AG04449 (cell line): ENCODE measurements around the gene TP53I3.

Source experiments
- CTCF ChIA-PET: fragments of 350-600 bp; formaldehyde crosslinking; extraction: SDS; loops from one replicate; lab custom pipeline; 2021; ENCODE audit warnings: antibody characterized with exemption; lab: Yijun Ruan, JAX
- POLR2A ChIA-PET: fragments of 400-600, 350-600 bp; formaldehyde crosslinking; extraction: SDS; loops from one replicate; lab custom pipeline; 2020; ENCODE audit warnings: antibody characterized with exemption, inconsistent platforms; lab: Yijun Ruan, JAX
- DNase-seq: peaks from one replicate; pipeline ENCODE4 v3.0.0-alpha.2; 2010; ENCODE audit warnings: low read depth, low spot score
- H3K4me3 ChIP-seq: 2 replicates; pipeline ENCODE4 v1.5.1; 2011; ENCODE audit warnings: low read depth, mild to moderate bottlenecking, control low read depth, low read length
- TF ChIP-seq, protein P1 (sequence below): IDR thresholded peaks from one replicate; pipeline ENCODE4 v1.5.1; 2011; ENCODE audit warnings: mild to moderate bottlenecking, moderate library complexity, low read length, control low read depth, inconsistent platforms; ENCODE audit not compliant: insufficient read depth; ENCODE audit errors: missing control alignments

The TP53I3 gene

DNA sequence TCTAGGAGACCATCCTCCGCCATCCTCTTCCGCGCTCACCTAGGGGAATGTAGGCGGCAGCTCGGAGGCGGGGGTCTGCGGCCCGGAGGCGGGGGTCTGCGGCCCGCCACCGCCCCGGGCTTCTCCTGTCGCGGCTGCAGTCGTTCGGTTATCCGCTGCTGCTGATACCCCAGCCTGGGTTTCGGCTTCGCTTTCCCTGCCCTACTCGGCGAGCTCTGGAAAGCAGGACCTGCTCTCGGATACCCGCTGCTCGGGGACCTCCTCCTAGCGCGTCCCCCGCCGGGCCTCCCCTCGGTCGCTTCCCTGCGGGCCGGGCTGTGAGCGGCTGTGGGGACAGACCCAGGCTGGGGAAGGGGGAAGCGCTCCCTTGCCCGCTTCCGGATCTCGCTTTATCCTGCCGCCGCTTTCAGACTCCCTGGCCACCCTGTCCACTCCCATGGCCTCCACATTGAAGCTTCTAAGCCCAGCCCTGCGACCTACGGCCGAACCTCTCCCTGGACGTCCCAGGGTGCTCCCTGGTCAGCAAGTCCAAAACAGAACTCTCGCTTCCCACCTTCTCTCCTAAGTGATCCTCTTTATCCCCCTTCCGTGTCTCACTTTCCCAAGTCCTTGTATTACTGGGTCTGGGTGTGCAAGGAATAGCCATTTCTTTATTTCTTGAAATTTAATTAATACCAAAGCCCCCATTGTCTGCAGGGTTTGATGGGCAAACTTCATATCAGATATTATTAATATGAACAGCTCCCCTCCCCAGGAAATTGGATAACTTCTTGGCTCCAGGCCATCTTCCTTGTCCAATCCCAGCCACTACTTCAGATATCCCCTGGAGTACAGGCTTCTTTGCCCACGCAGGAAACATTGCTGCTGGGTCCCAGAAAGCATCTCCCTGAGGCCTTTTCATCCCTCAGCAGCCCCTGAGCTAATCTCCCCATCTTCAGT is 34.3 kb downstream of the TP53I3 start:
- POLR2A ChIA-PET, result interaction anchor here (1.1 to 1.9 kb wide), 2 partner anchors 33 to 123 kb away, joined by 3 to 5 read pairs; partner anchors contain the start of gene ATAD2B
- peak overlapping the region; percentile 64 for H3K4me3 ChIP-seq
- TF ChIP-seq, protein P1, sequence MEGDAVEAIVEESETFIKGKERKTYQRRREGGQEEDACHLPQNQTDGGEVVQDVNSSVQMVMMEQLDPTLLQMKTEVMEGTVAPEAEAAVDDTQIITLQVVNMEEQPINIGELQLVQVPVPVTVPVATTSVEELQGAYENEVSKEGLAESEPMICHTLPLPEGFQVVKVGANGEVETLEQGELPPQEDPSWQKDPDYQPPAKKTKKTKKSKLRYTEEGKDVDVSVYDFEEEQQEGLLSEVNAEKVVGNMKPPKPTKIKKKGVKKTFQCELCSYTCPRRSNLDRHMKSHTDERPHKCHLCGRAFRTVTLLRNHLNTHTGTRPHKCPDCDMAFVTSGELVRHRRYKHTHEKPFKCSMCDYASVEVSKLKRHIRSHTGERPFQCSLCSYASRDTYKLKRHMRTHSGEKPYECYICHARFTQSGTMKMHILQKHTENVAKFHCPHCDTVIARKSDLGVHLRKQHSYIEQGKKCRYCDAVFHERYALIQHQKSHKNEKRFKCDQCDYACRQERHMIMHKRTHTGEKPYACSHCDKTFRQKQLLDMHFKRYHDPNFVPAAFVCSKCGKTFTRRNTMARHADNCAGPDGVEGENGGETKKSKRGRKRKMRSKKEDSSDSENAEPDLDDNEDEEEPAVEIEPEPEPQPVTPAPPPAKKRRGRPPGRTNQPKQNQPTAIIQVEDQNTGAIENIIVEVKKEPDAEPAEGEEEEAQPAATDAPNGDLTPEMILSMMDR, result no peak
- DNase-seq, result no peak
- CTCF ChIA-PET, result interaction anchor here (0.6 to 2.0 kb wide), 5 partner anchors 9 to 123 kb away, joined by 3 to 11 read pairs (median 5); partner anchors contain the start of genes ATAD2B and TP53I3

DNA sequence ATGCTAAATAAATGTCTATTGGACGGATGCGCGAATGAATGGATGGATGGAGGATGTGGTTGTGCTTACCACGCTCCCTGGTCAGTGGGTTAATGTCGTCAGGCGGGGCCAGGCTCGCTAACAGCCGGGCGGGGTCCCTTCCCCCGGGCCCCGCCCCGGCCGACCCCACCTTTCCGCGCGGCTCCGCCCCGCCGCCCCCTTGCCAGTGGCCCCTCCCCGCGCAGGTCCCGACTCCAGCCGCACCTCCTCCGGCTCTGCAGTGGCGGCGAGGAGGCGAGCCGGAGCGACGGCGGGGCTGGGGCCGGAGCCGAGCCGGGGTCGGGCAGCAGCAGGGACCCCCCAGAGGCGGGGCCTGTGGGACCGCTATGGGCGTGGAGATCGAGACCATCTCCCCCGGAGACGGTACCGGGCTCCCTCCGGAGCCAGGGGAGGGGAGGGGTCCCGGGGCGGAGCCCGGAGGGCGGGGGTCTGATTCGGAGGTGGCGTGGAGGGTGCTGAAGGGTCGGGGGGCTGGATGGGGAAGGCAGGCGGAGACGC is 35.1 kb downstream of the TP53I3 start, which contains the start of gene FKBP1B:
FKBP1B (plus strand) TSS at position 257 of the 537 bp plus-strand sequence; CDS start at position 366, 109 bp downstream.
- DNase-seq, result no peak
- ChIA-PET POLR2A (interaction anchor here (1.1 kb wide), 1 partner anchor 122 kb away, joined by 3 read pairs; the partner anchor contains the start of gene ATAD2B), CTCF (interaction anchor here (1.1 to 2.0 kb wide), 2 partner anchors 16 to 35 kb away, joined by 4 to 11 read pairs; partner anchors contain the start of gene TP53I3)
- TF ChIP-seq, protein P1, result no peak
- peak within 1 kb of the TSS; percentile 64 for H3K4me3 ChIP-seq

DNA sequence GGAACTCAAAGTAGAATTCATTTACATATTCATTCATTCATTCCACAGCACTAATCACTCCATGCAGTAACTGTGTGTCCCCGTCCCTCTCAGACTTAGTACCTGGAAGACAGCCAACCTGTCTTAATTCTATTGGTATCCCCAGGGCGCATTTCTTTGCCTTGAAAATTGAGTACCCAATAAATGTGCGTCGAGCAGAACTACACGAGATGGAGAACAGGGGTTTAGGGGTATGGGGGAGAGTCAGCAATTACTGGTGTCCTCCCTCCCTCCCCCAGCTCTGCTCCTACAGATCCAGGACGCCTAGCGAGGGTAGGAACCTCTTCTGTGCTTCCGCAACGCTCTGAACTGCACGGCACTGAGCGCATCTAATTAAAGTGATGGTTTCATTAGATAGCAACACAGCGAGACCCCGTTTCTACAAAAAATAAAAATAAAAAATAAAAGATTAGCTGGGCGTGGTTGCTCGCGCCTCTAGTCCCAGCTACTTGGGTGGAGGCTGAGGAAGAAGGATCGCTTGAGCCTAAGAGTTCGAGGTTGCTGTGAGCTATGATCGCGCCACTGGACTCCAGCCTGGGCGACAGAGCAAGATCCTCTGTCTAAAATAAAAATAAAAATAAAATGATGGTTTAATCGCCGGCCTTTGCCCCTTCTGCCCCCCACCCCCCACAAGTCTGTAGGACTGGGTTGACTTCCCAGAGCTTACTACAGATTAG is 35.7 kb downstream of the TP53I3 start:
- ChIA-PET POLR2A (interaction anchor here (1.1 kb wide), 1 partner anchor 122 kb away, joined by 3 read pairs; the partner anchor contains the start of gene ATAD2B), CTCF (interaction anchor here (1.1 kb wide), 1 partner anchor 36 kb away, joined by 4 read pairs; the partner anchor contains the start of gene TP53I3)
- DNase-seq, result no peak
- H3K4me3 ChIP-seq, result peak overlapping the region; percentile 64
- TF ChIP-seq, protein P1, result no peak

DNA sequence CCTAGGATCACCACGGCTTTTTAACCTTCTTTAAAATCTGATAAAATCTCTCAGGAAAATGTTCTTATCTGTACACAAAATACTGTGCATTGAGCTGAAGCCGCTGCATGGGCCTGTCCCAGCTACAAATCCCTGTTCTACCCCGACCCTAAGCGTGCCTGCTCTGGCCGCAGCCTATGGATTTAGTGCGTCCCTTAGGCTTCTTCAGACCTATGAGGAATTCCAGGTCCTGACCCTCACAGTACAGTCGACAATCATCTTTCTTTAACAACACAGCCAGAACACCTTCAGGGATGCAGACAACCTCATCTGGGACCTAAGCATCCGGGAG is 37.0 kb downstream of the TP53I3 start:
- DNase-seq, result no peak
- TF ChIP-seq, protein P1, result no peak
- POLR2A ChIA-PET, result interaction anchor here (0.6 to 1.7 kb wide), 8 partner anchors 9 to 121 kb away, joined by 3 to 9 read pairs (median 6); partner anchors contain the start of genes ATAD2B, SF3B6 and TP53I3
- no peak overlapping the region for H3K4me3 ChIP-seq
- CTCF ChIA-PET, result interaction anchor here (0.7 to 2.4 kb wide), 4 partner anchors 12 to 121 kb away, joined by 3 to 13 read pairs (median 5); partner anchors contain the start of genes ATAD2B and TP53I3

DNA sequence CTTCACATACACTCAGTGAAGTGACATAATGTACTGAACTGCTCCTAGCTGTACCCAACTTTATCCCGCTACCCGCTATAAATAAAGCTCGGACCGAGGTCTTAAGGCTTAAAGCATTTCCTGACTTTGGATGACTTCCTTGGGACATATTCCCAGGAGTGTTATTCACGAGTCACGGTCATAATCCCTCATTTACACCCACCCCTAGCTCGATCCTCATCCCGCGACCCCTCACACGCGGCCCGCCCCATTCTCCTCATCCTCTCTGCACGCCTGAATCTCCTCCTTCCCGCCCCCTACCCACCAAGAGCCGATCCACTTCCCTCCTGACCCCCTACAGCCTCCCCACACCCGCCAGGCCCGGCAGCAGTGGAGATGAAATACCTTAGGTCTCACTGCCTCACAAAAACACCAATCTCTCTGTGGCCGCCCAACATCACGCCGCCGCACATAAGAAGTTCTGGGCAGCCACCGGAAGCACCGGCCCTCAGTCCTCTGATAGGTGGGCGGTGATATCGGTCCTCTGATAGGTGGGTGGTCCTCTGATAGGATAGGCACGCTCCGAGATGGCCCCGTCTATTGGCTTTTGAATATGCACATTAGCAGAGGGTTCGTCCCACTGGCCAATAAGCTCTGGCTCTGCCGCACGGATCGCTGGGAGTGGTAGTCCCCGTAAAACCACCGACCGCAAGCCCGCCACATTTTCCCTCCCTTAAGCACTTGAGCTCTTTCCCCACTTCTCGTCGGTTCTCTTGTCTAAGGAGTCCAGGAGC is 37.5 kb downstream of the TP53I3 start, which contains the start of gene WDCP:
WDCP (minus strand) TSS at position 462 of the 773 bp plus-strand sequence. CDS start 7,897 bp downstream, outside the sequence.
- H3K4me3 ChIP-seq, result peak within 1 kb of the TSS; percentile 87
- TF ChIP-seq, protein P1, result no peak
- ChIA-PET CTCF (interaction anchor here (0.7 to 2.4 kb wide), 4 partner anchors 12 to 120 kb away, joined by 3 to 13 read pairs (median 5); partner anchors contain the start of genes ATAD2B and TP53I3), POLR2A (interaction anchor here (0.6 to 1.7 kb wide), 8 partner anchors 8 to 120 kb away, joined by 3 to 9 read pairs (median 6); partner anchors contain the start of genes ATAD2B, SF3B6 and TP53I3)
- peak; percentile 93 for DNase-seq
